Ishikawa (cell line): ENCODE data around the gene TRMT61A.

Source experiments
- CEBPB ChIP-seq: IDR thresholded peaks from 2 replicates; pipeline ENCODE4 v1.6.1; 2012
- CREB1 ChIP-seq: IDR thresholded peaks from 2 replicates; pipeline ENCODE4 v1.6.1; 2012; ENCODE audit warnings: low read depth
- EGR1 ChIP-seq: IDR thresholded peaks from 2 replicates; pipeline ENCODE4 v1.6.1; 2012
- EP300 ChIP-seq: IDR thresholded peaks from 2 replicates; pipeline ENCODE4 v1.6.1; 2012; ENCODE audit warnings: borderline replicate concordance
- FOXM1 ChIP-seq: IDR thresholded peaks from 2 replicates; pipeline ENCODE4 v1.6.1; 2012; ENCODE audit warnings: low read depth, borderline replicate concordance
- NFIC ChIP-seq: IDR thresholded peaks from 2 replicates; pipeline ENCODE4 v1.6.1; 2012
- RAD21 ChIP-seq: IDR thresholded peaks from 2 replicates; pipeline ENCODE4 v1.6.1; 2012; ENCODE audit warnings: low read depth
- TAF1 ChIP-seq: IDR thresholded peaks from 2 replicates; pipeline ENCODE4 v1.6.1; 2012; ENCODE audit warnings: low read depth, mild to moderate bottlenecking
- TCF12 ChIP-seq: IDR thresholded peaks from 2 replicates; pipeline ENCODE4 v1.6.1; 2012; ENCODE audit warnings: low read depth
- TEAD4 ChIP-seq: IDR thresholded peaks from 2 replicates; pipeline ENCODE4 v1.6.1; 2012
- YY1 ChIP-seq: IDR thresholded peaks from 2 replicates; pipeline ENCODE4 v1.6.1; 2012; ENCODE audit warnings: low read depth
- ZBTB7A ChIP-seq: IDR thresholded peaks from 2 replicates; pipeline ENCODE4 v1.6.1; 2012; ENCODE audit warnings: low read depth
- TF ChIP-seq, protein P1 (sequence below): IDR thresholded peaks from 2 replicates; pipeline ENCODE4 v1.6.1; 2012; ENCODE audit warnings: low read depth, mild to moderate bottlenecking
- TF ChIP-seq, protein P2 (sequence below): IDR thresholded peaks from 2 replicates; pipeline ENCODE4 v1.6.1; 2012
- TF ChIP-seq, protein P3 (sequence below): IDR thresholded peaks from 2 replicates; pipeline ENCODE4 v1.6.1; 2012

The TRMT61A gene

DNA sequence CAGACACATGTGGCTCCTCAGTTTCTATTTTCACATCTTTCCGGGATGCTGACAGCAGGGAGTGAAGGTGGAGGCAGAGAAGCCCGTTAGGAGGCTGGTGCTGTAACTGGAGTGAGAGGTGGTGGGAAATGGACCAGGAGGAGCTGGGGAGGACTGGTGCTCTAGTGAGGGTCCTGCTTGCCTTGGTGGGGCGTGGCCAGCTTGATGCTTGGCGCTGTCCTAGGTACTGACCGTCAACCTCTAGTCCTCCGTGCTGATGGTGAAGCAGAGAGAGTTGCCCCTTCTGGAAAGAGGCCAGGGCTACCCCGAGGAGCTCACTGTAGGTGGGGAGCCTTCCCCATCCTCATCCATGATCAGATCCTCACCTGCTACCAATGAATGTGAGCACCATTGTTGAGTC lies 1.4 kb downstream of the TRMT61A start:
- TF ChIP-seq FOXM1, result no peak
- TF ChIP-seq, protein P1, sequence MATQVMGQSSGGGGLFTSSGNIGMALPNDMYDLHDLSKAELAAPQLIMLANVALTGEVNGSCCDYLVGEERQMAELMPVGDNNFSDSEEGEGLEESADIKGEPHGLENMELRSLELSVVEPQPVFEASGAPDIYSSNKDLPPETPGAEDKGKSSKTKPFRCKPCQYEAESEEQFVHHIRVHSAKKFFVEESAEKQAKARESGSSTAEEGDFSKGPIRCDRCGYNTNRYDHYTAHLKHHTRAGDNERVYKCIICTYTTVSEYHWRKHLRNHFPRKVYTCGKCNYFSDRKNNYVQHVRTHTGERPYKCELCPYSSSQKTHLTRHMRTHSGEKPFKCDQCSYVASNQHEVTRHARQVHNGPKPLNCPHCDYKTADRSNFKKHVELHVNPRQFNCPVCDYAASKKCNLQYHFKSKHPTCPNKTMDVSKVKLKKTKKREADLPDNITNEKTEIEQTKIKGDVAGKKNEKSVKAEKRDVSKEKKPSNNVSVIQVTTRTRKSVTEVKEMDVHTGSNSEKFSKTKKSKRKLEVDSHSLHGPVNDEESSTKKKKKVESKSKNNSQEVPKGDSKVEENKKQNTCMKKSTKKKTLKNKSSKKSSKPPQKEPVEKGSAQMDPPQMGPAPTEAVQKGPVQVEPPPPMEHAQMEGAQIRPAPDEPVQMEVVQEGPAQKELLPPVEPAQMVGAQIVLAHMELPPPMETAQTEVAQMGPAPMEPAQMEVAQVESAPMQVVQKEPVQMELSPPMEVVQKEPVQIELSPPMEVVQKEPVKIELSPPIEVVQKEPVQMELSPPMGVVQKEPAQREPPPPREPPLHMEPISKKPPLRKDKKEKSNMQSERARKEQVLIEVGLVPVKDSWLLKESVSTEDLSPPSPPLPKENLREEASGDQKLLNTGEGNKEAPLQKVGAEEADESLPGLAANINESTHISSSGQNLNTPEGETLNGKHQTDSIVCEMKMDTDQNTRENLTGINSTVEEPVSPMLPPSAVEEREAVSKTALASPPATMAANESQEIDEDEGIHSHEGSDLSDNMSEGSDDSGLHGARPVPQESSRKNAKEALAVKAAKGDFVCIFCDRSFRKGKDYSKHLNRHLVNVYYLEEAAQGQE, result peak; percentile 95

DNA sequence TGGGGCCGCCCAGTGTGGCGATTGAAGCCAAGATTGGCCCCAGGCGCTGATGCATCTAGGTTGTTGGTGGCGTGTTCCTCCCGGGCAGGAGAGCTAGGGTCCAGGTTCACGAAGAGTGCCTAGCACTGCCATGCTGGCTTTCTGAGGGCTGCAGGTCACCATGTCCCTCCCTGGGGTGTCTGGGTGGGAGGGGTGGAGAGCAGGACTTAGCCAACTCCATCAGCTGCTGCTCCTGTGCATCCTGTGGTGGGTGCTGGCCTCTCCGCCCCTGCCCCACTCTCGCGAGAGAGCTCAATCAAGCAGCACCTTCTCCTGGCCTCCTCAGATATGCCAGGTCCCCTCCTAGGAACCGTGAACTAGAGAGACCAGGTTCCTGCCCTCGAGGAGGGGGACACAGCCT lies 1.8 kb downstream of the TRMT61A start:
- no peak for TF ChIP-seq TCF12
- no peak for TF ChIP-seq RAD21
- TF ChIP-seq EP300, result no peak
- TF ChIP-seq EGR1, result no peak
- no peak for TF ChIP-seq TEAD4
- no peak for TF ChIP-seq CREB1
- no peak for TF ChIP-seq YY1

DNA sequence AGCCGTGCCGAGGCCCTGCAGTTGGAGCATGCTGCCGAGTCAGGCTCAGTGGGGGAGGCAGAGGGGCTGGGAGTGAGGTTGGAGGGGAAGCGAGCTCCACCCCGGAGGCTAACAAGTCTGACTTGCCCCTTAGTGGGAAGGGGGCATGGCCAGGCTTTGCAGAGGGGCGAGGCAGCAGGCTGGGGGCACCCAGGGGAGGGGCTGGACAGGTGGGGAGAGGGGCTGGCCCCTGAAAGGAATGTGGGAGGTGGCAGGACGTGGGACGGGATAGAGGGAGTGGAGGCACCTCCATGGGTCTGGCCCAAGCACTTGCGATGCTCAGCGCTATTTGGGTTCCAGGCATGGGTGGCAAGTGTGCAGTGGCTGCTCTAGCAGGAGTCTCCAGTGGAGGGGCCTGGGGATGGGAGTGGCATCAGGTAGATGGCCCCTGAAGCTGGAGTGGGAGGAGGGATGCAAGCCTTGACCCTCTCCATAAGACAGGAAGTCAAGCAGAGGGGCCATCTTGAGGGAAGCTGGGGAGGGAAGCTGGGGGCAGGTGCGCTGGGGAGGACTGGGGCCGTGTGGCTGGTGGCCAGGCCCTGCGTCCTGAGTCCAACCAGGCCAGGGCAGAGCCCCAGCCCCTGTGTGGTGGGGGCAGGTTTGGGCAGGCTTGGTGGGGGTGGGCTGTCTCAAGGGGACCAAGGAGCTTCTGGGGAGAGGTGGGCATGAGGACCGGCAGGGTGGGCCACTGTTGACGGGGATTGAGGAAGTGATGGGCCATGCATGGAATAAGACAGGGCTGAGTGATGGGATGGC lies 2.6 kb downstream of the TRMT61A start:
- TF ChIP-seq CEBPB (no peak), FOXM1 (no peak), TAF1 (no peak), YY1 (no peak), ZBTB7A (no peak), RAD21 (no peak), TCF12 (no peak), EP300 (no peak), NFIC (no peak), TEAD4 (no peak), CREB1 (no peak), EGR1 (no peak)
- TF ChIP-seq, protein P2, sequence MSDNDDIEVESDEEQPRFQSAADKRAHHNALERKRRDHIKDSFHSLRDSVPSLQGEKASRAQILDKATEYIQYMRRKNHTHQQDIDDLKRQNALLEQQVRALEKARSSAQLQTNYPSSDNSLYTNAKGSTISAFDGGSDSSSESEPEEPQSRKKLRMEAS, result no peak
- TF ChIP-seq, protein P3, sequence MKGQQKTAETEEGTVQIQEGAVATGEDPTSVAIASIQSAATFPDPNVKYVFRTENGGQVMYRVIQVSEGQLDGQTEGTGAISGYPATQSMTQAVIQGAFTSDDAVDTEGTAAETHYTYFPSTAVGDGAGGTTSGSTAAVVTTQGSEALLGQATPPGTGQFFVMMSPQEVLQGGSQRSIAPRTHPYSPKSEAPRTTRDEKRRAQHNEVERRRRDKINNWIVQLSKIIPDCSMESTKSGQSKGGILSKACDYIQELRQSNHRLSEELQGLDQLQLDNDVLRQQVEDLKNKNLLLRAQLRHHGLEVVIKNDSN, result no peak

DNA sequence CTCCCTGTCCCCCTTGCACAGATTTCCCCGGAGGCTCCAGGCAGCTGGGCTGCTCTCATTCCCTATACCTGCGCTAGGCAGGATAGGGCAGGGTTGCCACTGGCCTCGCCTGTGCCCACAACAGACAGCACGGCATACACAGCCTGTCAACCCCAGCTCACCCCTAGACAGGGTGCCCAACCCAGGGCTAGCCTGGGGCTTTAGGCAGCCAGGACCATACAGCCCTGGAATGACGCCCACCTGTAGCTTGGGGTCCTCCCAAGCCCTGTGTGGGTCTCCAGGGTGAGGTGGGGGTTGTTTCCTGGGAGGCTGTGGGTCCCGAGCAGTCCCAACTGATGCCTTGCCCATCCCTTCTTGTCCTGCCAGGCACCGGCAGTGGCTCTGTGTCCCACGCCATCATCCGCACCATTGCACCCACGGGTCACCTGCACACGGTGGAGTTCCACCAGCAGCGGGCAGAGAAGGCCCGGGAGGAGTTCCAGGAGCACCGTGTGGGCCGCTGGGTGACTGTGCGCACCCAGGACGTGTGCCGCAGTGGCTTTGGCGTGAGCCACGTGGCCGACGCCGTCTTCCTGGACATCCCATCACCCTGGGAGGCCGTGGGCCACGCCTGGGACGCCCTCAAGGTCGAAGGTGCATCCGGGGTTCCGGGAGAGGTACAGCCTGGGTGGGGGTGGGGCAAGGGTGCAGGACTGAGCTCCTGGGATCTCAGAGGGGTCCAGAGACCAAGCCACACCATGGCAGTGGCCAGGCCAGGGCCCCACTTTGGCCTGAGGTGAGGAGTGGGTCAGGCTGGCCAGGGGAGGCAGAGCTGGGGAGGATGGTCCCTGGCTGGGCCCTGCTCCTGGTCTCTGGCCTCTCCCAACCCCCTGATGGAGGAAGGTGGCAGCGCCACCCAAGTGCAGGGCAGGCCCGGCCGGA lies 3.5 kb downstream of the TRMT61A start:
- TF ChIP-seq TEAD4, result no peak
- no peak for TF ChIP-seq EGR1
- no peak for TF ChIP-seq NFIC

DNA sequence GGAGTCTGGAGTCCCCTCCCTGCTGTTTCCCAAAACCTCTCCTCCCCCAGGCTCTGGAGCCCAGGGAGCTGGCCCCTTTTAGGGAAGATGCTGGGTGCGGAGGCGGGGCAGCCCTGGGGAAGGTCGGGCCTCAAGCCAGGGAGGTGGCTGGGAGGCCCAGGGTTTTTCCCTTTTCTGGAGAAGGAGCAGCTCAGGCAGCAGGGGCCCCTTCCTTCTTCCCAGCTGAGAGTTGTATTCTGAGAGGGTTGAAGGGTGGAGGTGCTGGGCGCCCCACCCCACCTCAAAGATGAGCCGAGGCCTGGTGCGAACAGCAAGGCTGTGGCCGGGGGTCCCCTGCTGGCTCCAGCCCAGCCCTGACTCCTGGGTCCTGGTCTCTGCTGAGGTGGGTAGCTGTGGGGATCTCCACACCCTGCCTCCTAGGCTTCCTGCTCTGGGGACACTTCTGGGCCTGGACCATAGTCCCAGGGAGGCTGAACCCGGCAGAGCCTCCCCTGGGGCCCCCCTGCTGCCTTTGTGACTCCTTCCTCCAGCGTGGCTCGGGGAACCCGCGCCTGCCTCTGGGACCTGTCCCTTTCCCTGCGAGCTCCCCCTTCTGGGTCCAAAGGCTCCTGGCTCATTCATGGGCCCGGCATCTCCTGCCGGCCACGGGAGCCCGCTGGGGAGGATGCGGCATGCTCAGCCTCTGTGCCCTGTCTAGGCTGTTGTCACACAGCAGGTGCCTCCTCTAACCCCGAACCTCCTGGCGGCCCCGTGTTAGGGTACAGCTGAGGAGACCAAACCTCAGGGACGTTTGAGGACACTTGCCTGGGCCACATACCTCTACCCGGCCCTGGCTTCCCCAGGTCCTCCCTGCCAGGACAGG lies 4.4 kb downstream of the TRMT61A start:
- TF ChIP-seq NFIC (no peak), CEBPB (no peak), TAF1 (no peak)
- TF ChIP-seq, protein P3, result no peak
- TF ChIP-seq, protein P2, result no peak

DNA sequence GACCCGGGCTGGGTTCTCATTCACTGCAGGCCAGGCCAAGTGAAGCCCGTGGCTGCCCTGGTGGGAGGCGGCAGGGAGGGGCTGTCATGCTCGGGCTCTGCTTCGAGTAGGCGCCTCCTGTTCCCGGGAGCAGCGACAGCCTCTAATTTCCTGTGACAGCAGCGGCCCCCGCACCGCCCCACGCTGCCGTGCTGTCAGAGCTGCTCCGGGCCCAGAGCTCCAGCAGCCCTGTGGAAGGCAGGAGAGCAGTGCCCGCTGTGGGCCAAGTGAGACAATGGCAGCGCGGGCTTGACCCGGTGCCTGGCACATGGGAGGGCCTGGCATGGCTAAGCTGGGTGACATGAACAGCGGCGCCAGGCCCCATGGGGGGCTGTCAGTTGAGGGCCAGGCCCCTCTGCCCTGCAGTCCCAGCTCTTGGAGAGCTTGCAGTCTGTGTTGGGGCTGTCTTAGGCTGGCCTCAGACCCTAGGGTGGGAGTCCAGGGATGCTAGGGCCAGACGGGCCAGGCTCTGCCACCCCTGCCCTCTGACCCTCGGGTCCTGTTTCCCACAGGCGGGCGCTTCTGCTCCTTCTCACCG lies 5.1 kb downstream of the TRMT61A start:
- TF ChIP-seq FOXM1 (no peak), TCF12 (no peak), CEBPB (no peak), CREB1 (no peak), TEAD4 (no peak), NFIC (no peak), YY1 (no peak)
- TF ChIP-seq, protein P2, result no peak
- TF ChIP-seq, protein P3, result no peak
